Neural progenitor cell (in vitro differentiated cells): ENCODE measurements around the gene ZFPM1. TPM values are rescaled to one million over a fixed set of nuclear protein-coding genes. Genes with fewer than 3 reads are reported as not detected.

Source experiments
- DNase-seq: peaks from one replicate; pipeline ENCODE4 v3.0.0-alpha.2; 2016; ENCODE audit warnings: low spot score
- H2AFZ ChIP-seq: fragments of 200-600 bp; sonication (generic); replicated peaks from 2 replicates; pipeline ENCODE4 v1.6.1; 2016; ENCODE audit warnings: antibody characterized with exemption
- H3F3A ChIP-seq: fragments of 200-600 bp; sonication (generic); 2 replicates; pipeline ENCODE4 v1.6.1; 2016; ENCODE audit warnings: antibody characterized with exemption, low read depth
- H3K27ac ChIP-seq: fragments of 200-600 bp; sonication (generic); 2 replicates; pipeline ENCODE4 v1.5.1; 2016; ENCODE audit warnings: mild to moderate bottlenecking
- H3K27me3 ChIP-seq: fragments of 200-600 bp; sonication (generic); 2 replicates; pipeline ENCODE4 v1.6.1; 2016; ENCODE audit warnings: mild to moderate bottlenecking, moderate library complexity
- H3K36me3 ChIP-seq: fragments of 200-600 bp; sonication (generic); 2 replicates; pipeline ENCODE4 v1.5.1; 2016
- H3K4me1 ChIP-seq: fragments of 200-600 bp; sonication (generic); 2 replicates; pipeline ENCODE4 v1.6.1; 2016; ENCODE audit warnings: mixed run types
- H3K4me2 ChIP-seq: fragments of 200-600 bp; sonication (generic); 2 replicates; pipeline ENCODE4 v1.6.1; 2016
- H3K4me3 ChIP-seq: fragments of 200-600 bp; sonication (generic); 2 replicates; pipeline ENCODE4 v1.5.1; 2016
- H3K79me2 ChIP-seq: fragments of 200-600 bp; sonication (generic); 2 replicates; pipeline ENCODE4 v1.6.1; 2016; ENCODE audit warnings: low read depth
- H3K9ac ChIP-seq: fragments of 200-600 bp; sonication (generic); 2 replicates; pipeline ENCODE4 v1.6.1; 2016
- H3K9me3 ChIP-seq: fragments of 200-600 bp; sonication (generic); 2 replicates; pipeline ENCODE4 v1.5.1; 2016; ENCODE audit warnings: low read depth
- H4K20me1 ChIP-seq: fragments of 200-600 bp; sonication (generic); 2 replicates; pipeline ENCODE4 v1.6.1; 2016; ENCODE audit warnings: low read depth
- H3K27ac Mint-ChIP-seq: 3 replicates; pipeline ENCODE4 v1.8.0; 2021; ENCODE audit warnings: mixed read lengths
- H3K27me3 Mint-ChIP-seq: 2 replicates; pipeline ENCODE4 v1.8.0; 2022; ENCODE audit warnings: low read depth, mild to moderate bottlenecking, inconsistent platforms, moderate library complexity, mixed read lengths; ENCODE audit not compliant: insufficient read depth
- H3K36me3 Mint-ChIP-seq: 3 replicates; pipeline ENCODE4 v1.8.0; 2021; ENCODE audit warnings: mixed read lengths
- H3K4me1 Mint-ChIP-seq: 3 replicates; pipeline ENCODE4 v1.8.0; 2021; ENCODE audit warnings: mixed read lengths
- H3K4me3 Mint-ChIP-seq: 3 replicates; pipeline ENCODE4 v1.8.0; 2021; ENCODE audit warnings: mild to moderate bottlenecking, moderate library complexity, mixed read lengths
- H3K9me3 Mint-ChIP-seq: 3 replicates; pipeline ENCODE4 v1.8.0; 2020; ENCODE audit warnings: mixed read lengths
- EZH2 ChIP-seq: fragments of 200-600 bp; sonication (generic); IDR thresholded peaks from 2 replicates; pipeline ENCODE4 v1.6.1; 2017; ENCODE audit warnings: antibody characterized with exemption, mild to moderate bottlenecking, moderate library complexity
- EZH2phosphoT487 ChIP-seq: fragments of 200-600 bp; sonication (generic); IDR thresholded peaks from 2 replicates; pipeline ENCODE4 v1.6.1; 2017; ENCODE audit warnings: antibody characterized with exemption
- total RNA-seq: library from RNA; depleted of rRNA; stranded (reverse); fragments of >200 nt; gene quantifications from 2 replicates; pipeline ENCODE4 v1.2.3, GENCODE V29; 2015; ENCODE audit warnings: low replicate concordance
- TF ChIP-seq, protein P1 (sequence below): fragments of 200-600 bp; sonication (generic); IDR thresholded peaks from 2 replicates; pipeline ENCODE4 v1.5.1; 2017; ENCODE audit warnings: antibody characterized with exemption, mild to moderate bottlenecking

ZFPM1 gene
- total RNA-seq, 1 donor from 2014 or later: 0.36 TPM

DNA sequence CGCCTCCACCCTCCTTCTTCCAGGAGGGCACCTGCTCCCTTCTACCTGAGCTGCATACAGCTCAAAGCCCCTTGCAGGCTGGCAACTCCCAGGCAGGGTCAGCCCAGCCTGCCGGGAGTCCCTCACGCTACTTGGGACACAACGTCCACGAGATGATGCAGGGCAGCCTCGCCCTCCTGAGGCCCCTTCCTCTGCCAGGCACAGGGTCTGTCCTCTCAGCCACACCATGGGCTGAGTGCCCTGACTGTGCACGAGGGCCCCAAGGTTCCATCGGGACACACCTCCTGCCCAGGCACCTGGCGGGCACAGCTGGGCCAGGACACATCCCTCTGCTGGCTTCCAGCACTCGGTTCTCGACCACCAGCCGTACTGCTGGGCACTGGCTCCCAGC lies 86.2 kb downstream of the ZFPM1 start:
- Mint-ChIP-seq H3K27ac (no peak overlapping the region), H3K9me3 (peaks cover 16% of the 10 kb centered on the region), H3K4me3 (no peak overlapping the region), H3K27me3 (peaks cover 22% of the 10 kb centered on the region), H3K36me3 (peaks cover 3% of the 10 kb centered on the region), H3K4me1 (peaks cover 15% of the 10 kb centered on the region)
- Histone ChIP-seq H3K9ac (no peak overlapping the region), H4K20me1 (peaks cover 12% of the 10 kb centered on the region), H3K4me2 (no peak overlapping the region), H3K79me2 (peaks cover 9% of the 10 kb centered on the region), H3K4me1 (peaks cover 11% of the 10 kb centered on the region), H3K27ac (no peak overlapping the region), H3K27me3 (peaks cover 3% of the 10 kb centered on the region), H3F3A (no peaks in the 10 kb centered on the region), H3K9me3 (no peaks in the 10 kb centered on the region), H3K36me3 (no peaks in the 10 kb centered on the region), H3K4me3 (no peak overlapping the region), H2AFZ (no peak overlapping the region)
- DNase-seq: no peak
- TF ChIP-seq EZH2 (no peak), EZH2phosphoT487 (no peak)
- TF ChIP-seq, protein P1, sequence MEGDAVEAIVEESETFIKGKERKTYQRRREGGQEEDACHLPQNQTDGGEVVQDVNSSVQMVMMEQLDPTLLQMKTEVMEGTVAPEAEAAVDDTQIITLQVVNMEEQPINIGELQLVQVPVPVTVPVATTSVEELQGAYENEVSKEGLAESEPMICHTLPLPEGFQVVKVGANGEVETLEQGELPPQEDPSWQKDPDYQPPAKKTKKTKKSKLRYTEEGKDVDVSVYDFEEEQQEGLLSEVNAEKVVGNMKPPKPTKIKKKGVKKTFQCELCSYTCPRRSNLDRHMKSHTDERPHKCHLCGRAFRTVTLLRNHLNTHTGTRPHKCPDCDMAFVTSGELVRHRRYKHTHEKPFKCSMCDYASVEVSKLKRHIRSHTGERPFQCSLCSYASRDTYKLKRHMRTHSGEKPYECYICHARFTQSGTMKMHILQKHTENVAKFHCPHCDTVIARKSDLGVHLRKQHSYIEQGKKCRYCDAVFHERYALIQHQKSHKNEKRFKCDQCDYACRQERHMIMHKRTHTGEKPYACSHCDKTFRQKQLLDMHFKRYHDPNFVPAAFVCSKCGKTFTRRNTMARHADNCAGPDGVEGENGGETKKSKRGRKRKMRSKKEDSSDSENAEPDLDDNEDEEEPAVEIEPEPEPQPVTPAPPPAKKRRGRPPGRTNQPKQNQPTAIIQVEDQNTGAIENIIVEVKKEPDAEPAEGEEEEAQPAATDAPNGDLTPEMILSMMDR: no peak

DNA sequence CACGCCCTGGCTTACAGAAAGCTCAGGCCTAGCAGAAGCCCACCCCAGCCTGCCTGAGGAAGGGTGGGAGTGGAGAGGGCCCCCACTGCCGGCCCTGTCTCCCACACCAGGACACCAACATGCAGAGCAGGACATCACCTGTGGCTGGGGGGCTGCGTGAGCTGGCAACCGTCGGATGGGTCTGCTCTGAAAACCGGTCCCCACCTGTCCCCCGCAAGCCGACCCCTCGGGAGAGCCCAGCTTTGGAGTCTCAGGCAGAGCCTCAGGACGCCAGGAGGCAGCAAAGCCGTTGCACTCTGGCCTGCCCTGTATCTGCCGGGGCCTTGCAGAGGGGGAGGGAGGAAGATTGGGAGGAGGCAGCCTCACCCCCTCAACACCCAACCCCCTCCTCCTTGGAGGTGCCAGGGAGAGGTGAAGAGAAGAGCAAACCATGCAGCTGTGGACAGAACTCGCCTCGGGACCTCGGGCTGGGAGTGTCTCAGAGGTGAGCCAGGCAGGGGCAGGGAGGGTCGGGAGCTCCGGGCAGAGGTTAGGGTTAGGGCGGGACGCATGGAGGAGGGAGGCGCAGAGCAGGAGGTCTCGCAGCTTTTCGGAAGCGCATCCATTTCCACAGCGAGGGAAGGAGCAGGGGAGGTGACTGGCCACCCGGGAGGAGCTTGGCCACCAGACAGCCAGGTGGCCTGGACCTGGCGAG lies 86.7 kb downstream of the ZFPM1 start:
- Mint-ChIP-seq H3K4me3 (no peak overlapping the region), H3K36me3 (peaks cover 3% of the 10 kb centered on the region), H3K4me1 (peaks cover 15% of the 10 kb centered on the region), H3K27me3 (peaks cover 26% of the 10 kb centered on the region), H3K27ac (no peak overlapping the region), H3K9me3 (peaks cover 16% of the 10 kb centered on the region)
- H3K36me3 ChIP-seq: no peaks in the 10 kb centered on the region
- no peaks in the 10 kb centered on the region for H3F3A ChIP-seq
- H3K4me3 ChIP-seq: no peak overlapping the region
- H3K9ac ChIP-seq: no peak overlapping the region
- peaks cover 4% of the 10 kb centered on the region for H3K27me3 ChIP-seq
- no peak overlapping the region for H2AFZ ChIP-seq
- no peak overlapping the region for H3K27ac ChIP-seq
- no peak overlapping the region for H3K4me2 ChIP-seq
- TF ChIP-seq EZH2phosphoT487: no peak
- no peak for TF ChIP-seq EZH2
- TF ChIP-seq, protein P1: no peak
- DNase-seq: no peak
- peaks cover 8% of the 10 kb centered on the region for H3K79me2 ChIP-seq
- no peaks in the 10 kb centered on the region for H3K9me3 ChIP-seq
- peaks cover 12% of the 10 kb centered on the region for H4K20me1 ChIP-seq
- peaks cover 10% of the 10 kb centered on the region for H3K4me1 ChIP-seq

DNA sequence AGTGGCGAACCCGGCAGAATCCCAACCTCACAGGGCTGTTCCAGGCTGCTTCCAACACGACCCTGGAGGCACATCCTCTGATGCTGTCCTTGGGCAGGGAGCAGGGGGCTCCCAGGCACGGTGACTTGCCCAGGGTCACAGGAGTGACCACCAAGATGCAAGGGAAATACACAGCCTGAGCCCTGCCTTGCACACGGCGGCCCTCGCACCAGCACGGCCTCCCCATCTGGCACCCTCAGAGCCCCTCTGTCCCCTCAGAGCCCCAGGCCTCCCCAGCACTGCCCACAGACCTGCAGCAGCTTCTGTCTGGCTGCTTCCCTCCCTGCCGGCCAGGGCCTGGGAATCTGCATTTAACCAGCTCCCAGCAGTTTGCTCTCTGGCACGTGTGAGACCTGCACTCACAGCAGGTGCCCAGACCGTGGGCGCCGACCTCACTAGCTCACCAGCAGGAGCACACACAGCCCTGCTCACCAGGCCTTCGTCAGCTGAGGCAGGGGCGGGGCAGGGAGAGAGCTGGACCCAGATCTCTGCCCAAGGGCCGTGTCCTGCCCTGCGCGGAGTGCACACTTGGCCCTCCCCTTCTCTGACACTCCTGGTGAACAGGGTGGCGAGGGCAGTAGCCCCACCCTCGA lies 87.4 kb downstream of the ZFPM1 start:
- peaks cover 5% of the 10 kb centered on the region for H4K20me1 ChIP-seq
- Mint-ChIP-seq H3K36me3 (peaks cover 3% of the 10 kb centered on the region), H3K27ac (no peak overlapping the region), H3K4me3 (no peak overlapping the region), H3K9me3 (peaks cover 21% of the 10 kb centered on the region), H3K27me3 (peaks cover 32% of the 10 kb centered on the region), H3K4me1 (peaks cover 15% of the 10 kb centered on the region)
- H3K4me1 ChIP-seq: peaks cover 4% of the 10 kb centered on the region
- no peak overlapping the region for H3K4me2 ChIP-seq
- H3F3A ChIP-seq: no peaks in the 10 kb centered on the region
- no peak overlapping the region for H3K27ac ChIP-seq
- no peaks in the 10 kb centered on the region for H3K9me3 ChIP-seq
- H3K9ac ChIP-seq: no peak overlapping the region
- DNase-seq: no peak
- no peak for TF ChIP-seq EZH2
- TF ChIP-seq, protein P1: no peak
- no peak for TF ChIP-seq EZH2phosphoT487
- no peak overlapping the region for H2AFZ ChIP-seq
- no peak overlapping the region for H3K4me3 ChIP-seq
- peaks cover 11% of the 10 kb centered on the region for H3K27me3 ChIP-seq
- H3K79me2 ChIP-seq: peaks cover 2% of the 10 kb centered on the region
- no peaks in the 10 kb centered on the region for H3K36me3 ChIP-seq
